Nephron progenitor cell (in vitro differentiated cells): Measurements from ENCODE around the gene SEC14L5.
"Not testable (repeated sequence)": the region's sequence is repeated elsewhere in the genome, so short reads cannot be mapped to it uniquely, and the experiment has no call there.

Source experiments
- DNase-seq: peaks from one replicate; pipeline ENCODE4 v3.0.0; 2021
- H3K27ac Mint-ChIP-seq: 2 replicates; pipeline ENCODE4 v1.8.0; 2021; ENCODE audit warnings: mild to moderate bottlenecking, moderate library complexity, mixed read lengths
- H3K27me3 Mint-ChIP-seq: 2 replicates; pipeline ENCODE4 v1.8.0; 2021; ENCODE audit warnings: mild to moderate bottlenecking, low read depth, mixed read lengths; ENCODE audit not compliant: poor library complexity
- H3K36me3 Mint-ChIP-seq: 2 replicates; pipeline ENCODE4 v1.8.0; 2021; ENCODE audit warnings: low read depth, mixed read lengths
- H3K4me1 Mint-ChIP-seq: 2 replicates; pipeline ENCODE4 v1.8.0; 2021; ENCODE audit warnings: mixed read lengths
- H3K4me3 Mint-ChIP-seq: 2 replicates; pipeline ENCODE4 v1.8.0; 2021; ENCODE audit warnings: mild to moderate bottlenecking, moderate library complexity, mixed read lengths
- H3K9me3 Mint-ChIP-seq: 2 replicates; pipeline ENCODE4 v1.8.0; 2021; ENCODE audit warnings: mild to moderate bottlenecking, moderate library complexity, mixed read lengths
- CTCF ChIP-seq: fragments of 200-600 bp; sonication (generic); IDR thresholded peaks from 2 replicates; pipeline ENCODE4 v1.5.0; 2021; ENCODE audit warnings: antibody characterized with exemption

SEC14L5 gene

GRCh38 chr16:4925791-4926190 lies 32.3 kb upstream of the SEC14L5 start:
- peaks cover 12% of the 10 kb centered on the region for H3K27me3 Mint-ChIP-seq
- TF ChIP-seq CTCF = no peak
- peaks cover 7% of the 10 kb centered on the region for H3K36me3 Mint-ChIP-seq
- no peak overlapping the region for H3K27ac Mint-ChIP-seq
- DNase-seq = no peak
- H3K9me3 Mint-ChIP-seq = peaks cover 22% of the 10 kb centered on the region
- peaks cover 16% of the 10 kb centered on the region for H3K4me1 Mint-ChIP-seq
- H3K4me3 Mint-ChIP-seq = no peak overlapping the region

DNA sequence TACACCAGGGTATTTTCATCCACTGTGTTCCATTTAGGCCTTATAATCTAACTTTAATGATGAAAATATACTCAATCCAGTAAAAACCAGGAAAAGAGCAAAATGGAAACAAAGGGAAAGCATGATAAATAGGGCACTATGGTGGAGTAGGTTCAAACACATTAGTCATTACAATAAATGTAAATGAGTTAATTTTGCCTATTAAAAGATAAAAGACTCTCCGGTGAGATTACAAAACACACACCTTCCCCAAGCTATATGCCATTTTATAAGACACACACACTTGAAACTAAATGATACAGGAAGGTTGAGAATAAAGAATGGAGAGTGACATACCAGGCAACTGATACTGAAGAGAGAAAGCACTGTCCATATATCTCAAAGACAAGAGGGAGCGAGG lies 31.2 kb upstream of the SEC14L5 start:
- peaks cover 22% of the 10 kb centered on the region for H3K9me3 Mint-ChIP-seq
- DNase-seq = no peak
- H3K27me3 Mint-ChIP-seq = peaks cover 14% of the 10 kb centered on the region
- peaks cover 7% of the 10 kb centered on the region for H3K36me3 Mint-ChIP-seq
- no peak overlapping the region for H3K4me3 Mint-ChIP-seq
- no peak for TF ChIP-seq CTCF
- no peak overlapping the region for H3K27ac Mint-ChIP-seq
- peaks cover 16% of the 10 kb centered on the region for H3K4me1 Mint-ChIP-seq

- TF ChIP-seq CTCF = no peak
- Mint-ChIP-seq H3K27ac (no peak overlapping the region), H3K4me1 (peaks cover 16% of the 10 kb centered on the region), H3K9me3 (peaks cover 22% of the 10 kb centered on the region), H3K4me3 (no peak overlapping the region), H3K36me3 (peaks cover 7% of the 10 kb centered on the region), H3K27me3 (peaks cover 16% of the 10 kb centered on the region)
- no peak for DNase-seq
Observed at GRCh38 chr16:4927661-4928060, 30.5 kb upstream of the SEC14L5 start.

- H3K9me3 Mint-ChIP-seq = peaks cover 22% of the 10 kb centered on the region
Observed at GRCh38 chr16:4928227-4928626, 29.9 kb upstream of the SEC14L5 start.

DNA sequence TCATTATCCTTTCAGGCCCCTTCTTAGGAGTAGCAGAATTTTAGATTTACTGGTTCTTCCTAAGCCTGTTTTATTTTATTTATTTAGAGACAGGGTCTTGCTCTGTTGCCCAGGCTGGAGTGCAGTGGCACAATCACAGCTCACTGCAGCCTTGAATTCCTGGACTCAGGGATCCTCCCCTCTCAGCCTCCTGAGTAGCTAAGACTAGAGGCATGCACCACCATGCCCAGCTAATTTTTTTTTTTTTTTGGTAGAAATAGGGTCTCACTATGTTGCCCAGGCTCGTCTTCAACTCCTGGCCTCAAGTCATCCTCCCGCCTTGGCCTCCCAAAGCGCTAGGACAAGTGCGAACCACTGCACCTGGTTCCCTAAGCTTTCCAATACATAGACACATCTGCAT lies 28.5 kb upstream of the SEC14L5 start:
- not testable (repeated sequence) for H3K36me3 Mint-ChIP-seq, H3K4me3 Mint-ChIP-seq, DNase-seq, H3K27ac Mint-ChIP-seq
- Mint-ChIP-seq H3K9me3 (peaks cover 22% of the 10 kb centered on the region), H3K4me1 (peaks cover 19% of the 10 kb centered on the region), H3K27me3 (peaks cover 24% of the 10 kb centered on the region)

More at GRCh38 chr16:4928227-4928626, 29.9 kb upstream of the SEC14L5 start:
- Mint-ChIP-seq H3K4me3 (no peak overlapping the region), H3K4me1 (peaks cover 17% of the 10 kb centered on the region), H3K27me3 (peaks cover 14% of the 10 kb centered on the region), H3K27ac (no peak overlapping the region), H3K36me3 (peaks cover 7% of the 10 kb centered on the region)
- TF ChIP-seq CTCF = no peak
- DNase-seq = no peak

GRCh38 chr16:4931381-4931780 lies 26.7 kb upstream of the SEC14L5 start:
- Mint-ChIP-seq H3K36me3 (peaks cover 7% of the 10 kb centered on the region), H3K27me3 (peaks cover 39% of the 10 kb centered on the region), H3K27ac (no peak overlapping the region), H3K9me3 (peaks cover 13% of the 10 kb centered on the region), H3K4me3 (no peak overlapping the region), H3K4me1 (peaks cover 11% of the 10 kb centered on the region)
- TF ChIP-seq CTCF = no peak
- DNase-seq = no peak
